ENCODE measurements around the gene BCAS1.

- TF ChIP-seq POLR2A (IDR thresholded peaks at IDR 0.05) (no peak), CTCF (IDR thresholded peaks at IDR 0.05) (no peak)
These were observed at the start of gene BCAS1 for GRCh38 chr20:54070187-54070987.
